Right lobe of liver (tissue), 6 donors: ENCODE measurements around the gene SLC9C1. TPM values are rescaled to one million over a fixed set of nuclear protein-coding genes. Genes with fewer than 3 reads are reported as not detected.

Source experiments
- ATAC-seq, 4 donors: fragments of 200-7000 bp; cut with Tn5 transposase; one replicate each; pipeline ENCODE4 v1.9.1; 2020; ENCODE audit warnings: mild to moderate bottlenecking in 4 of 4, moderate library complexity in 4 of 4
- DNase-seq, 3 donors: peaks; one replicate each; pipeline ENCODE4 v3.0.0-alpha.2; 2020
- H3K27ac ChIP-seq, 3 donors: fragments of 200-600 bp; one replicate each; pipeline ENCODE4 v1.8.0; 2022
- H3K27me3 ChIP-seq, 2 donors: fragments of 200-600 bp; one replicate each; pipeline ENCODE4 v1.8.0; 2022
- H3K36me3 ChIP-seq, 4 donors: fragments of 200-600 bp; sonication (generic) in 1 of 4; one replicate each; pipeline versions ENCODE4 v1.5.1 to v1.8.0; 2017 to 2022; ENCODE audit warnings: control low read depth in 1 of 4
- H3K4me1 ChIP-seq, 4 donors: fragments of 200-600 bp; sonication (generic) in 1 of 4; one replicate each; pipeline versions ENCODE4 v1.5.1 to v1.8.0; 2017 to 2022; ENCODE audit warnings: control low read depth in 1 of 4
- H3K4me3 ChIP-seq, 3 donors: fragments of 200-600 bp; one replicate each; pipeline ENCODE4 v1.8.0; 2022
- H3K9me3 ChIP-seq, 4 donors: fragments of 200-600 bp; sonication (generic) in 1 of 4; one replicate each; pipeline versions ENCODE4 v1.5.1 to v1.8.0; 2017 to 2022; ENCODE audit warnings: control low read depth in 1 of 4
- POLR2A ChIP-seq: fragments of 450-650 bp; IDR thresholded peaks from one replicate; pipeline ENCODE4 v1.6.1; 2017; ENCODE audit warnings: antibody characterized with exemption, mild to moderate bottlenecking
- WGBS: methylation state at CpG from one replicate; pipeline ENCODE4 v1.1.6; 2018; ENCODE audit warnings: low coverage, low lambda C conversion rate; ENCODE audit not compliant: insufficient coverage; ENCODE audit errors: missing lambda C conversion rate; 5-methylcytosine and 5-hydroxymethylcytosine counted together
- intact Hi-C, 2 donors: fragments of 100-400 bp; cut with DNase I; formaldehyde crosslinking; loops; one replicate each; pipeline versions ENCODE4 v1.11.2 to v1.14.1; 2022
- total RNA-seq, 6 experiments: library from RNA; depleted of rRNA in 2 of 6; stranded (reverse); fragments of >200 nt in 2 of 6; fragmentation: NEBNext Ultra II Directional in 3 of 6; extraction: Animal tissue kit (Norgen Biotek cat#: 25700) in 3 of 6; gene quantifications; one replicate each; pipeline versions ENCODE4 v1.1.0 to v1.2.4, GENCODE V29; 2016 to 2023
- TF ChIP-seq, protein P1 (sequence below), 4 donors: fragments of 200-600 bp in 3 of 4; fragments of 450-650 bp in 1 of 4; IDR thresholded peaks; one replicate each; pipeline versions ENCODE4 v1.5.1 to v1.8.0; 2016 to 2022; ENCODE audit warnings: antibody characterized with exemption in 4 of 4, mild to moderate bottlenecking in 2 of 4
- donor health status: DM: no; HTN: yes; CAD: no.
- donor health status: DM: no; HTN: no; CAD: no.
- donor health status: DM: no; HTN: no; CAD: no.
- donor health status: DM: no; HTN: yes; CAD: no.
- donor health status: DM: no; HTN: yes; CAD: no.

The SLC9C1 gene
- total RNA-seq, 6 experiments from 2014 or later: not detected

DNA sequence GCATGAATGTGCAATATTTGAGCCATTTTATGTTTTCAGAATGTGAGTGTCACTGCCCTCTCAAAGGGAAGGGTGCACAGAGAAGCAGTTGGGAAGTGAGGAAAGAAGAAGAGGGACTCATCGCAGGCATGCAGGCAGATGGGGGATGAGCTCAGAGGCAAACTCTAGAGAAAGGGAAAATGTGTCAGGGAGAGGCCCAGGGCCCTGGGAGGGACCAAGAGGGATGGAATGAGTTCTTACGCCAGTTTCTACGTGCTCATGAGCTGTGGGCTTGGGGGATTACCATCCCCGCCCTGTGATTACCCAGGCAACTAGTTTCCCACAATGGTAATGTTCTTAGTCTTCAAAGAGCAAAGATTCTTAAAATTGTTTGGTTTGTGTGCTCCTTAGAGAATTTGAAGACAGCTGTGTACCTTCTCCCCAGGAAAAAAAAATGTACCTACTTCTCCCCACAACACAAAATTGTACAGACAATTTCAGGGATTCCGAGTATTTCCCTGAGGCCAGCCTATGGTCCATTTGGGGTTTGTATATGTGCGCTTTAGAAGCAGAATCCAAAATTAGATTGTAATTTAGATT, 178.8 kb downstream of the SLC9C1 start:
- Histone ChIP-seq H3K27ac (no peak overlapping the region), H3K9me3 (peaks cover 0 to 4% (median 0%) of the 10 kb centered on the region in 4 donors), H3K36me3 (no peaks in the 10 kb centered on the region), H3K4me3 (no peak overlapping the region), H3K27me3 (no peaks in the 10 kb centered on the region), H3K4me1 (peaks cover 0 to 5% (median 0%) of the 10 kb centered on the region in 4 donors)
- ATAC-seq (no peak), DNase-seq (no peak)
- WGBS: 85% methylated on average over 6 of the region's 6 CpGs
- no peak for TF ChIP-seq POLR2A
- TF ChIP-seq, protein P1, sequence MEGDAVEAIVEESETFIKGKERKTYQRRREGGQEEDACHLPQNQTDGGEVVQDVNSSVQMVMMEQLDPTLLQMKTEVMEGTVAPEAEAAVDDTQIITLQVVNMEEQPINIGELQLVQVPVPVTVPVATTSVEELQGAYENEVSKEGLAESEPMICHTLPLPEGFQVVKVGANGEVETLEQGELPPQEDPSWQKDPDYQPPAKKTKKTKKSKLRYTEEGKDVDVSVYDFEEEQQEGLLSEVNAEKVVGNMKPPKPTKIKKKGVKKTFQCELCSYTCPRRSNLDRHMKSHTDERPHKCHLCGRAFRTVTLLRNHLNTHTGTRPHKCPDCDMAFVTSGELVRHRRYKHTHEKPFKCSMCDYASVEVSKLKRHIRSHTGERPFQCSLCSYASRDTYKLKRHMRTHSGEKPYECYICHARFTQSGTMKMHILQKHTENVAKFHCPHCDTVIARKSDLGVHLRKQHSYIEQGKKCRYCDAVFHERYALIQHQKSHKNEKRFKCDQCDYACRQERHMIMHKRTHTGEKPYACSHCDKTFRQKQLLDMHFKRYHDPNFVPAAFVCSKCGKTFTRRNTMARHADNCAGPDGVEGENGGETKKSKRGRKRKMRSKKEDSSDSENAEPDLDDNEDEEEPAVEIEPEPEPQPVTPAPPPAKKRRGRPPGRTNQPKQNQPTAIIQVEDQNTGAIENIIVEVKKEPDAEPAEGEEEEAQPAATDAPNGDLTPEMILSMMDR (IDR thresholded peaks at IDR 0.05): no peak
- intact Hi-C loops: no loop called here

DNA sequence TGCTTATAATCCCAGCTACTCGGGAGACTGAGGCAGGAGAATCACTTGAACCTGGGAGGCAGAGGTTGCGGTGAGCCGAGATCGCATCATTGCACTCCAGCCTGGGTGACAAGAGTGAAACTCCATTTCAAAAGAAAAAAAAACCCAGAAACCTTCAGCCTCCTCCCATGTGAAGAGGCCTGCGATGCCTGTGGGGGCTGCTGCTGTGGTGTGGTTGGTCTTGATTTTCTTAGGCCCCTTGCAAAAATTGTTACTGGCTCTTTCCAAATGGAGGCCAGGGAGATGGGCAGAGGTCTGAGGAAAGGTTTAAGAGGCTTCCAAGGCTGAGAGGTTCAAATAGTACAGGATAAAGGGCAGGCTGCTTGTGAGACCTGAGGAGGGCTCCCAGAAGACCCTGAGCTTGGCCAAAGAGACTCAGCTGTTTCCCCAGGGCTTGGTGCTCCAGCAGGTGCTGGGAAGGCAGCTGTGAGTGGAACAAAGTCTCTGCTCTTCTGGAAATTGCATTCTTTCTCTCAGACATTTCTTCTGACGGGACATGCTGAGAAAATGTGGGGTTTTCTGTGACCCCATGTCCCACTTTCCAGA, 179.3 kb downstream of the SLC9C1 start:
- Histone ChIP-seq H3K4me1 (peaks cover 0 to 5% (median 0%) of the 10 kb centered on the region in 4 donors), H3K9me3 (peaks cover 0 to 4% (median 0%) of the 10 kb centered on the region in 4 donors), H3K4me3 (no peak overlapping the region), H3K27me3 (no peaks in the 10 kb centered on the region), H3K27ac (no peak overlapping the region), H3K36me3 (no peaks in the 10 kb centered on the region)
- WGBS: 78% methylated on average over 1 of the region's 6 CpGs
- ATAC-seq (no peak), DNase-seq (no peak)
- intact Hi-C loops: no loop called here
- no peak for TF ChIP-seq POLR2A
- TF ChIP-seq, protein P1 (IDR thresholded peaks at IDR 0.05): no peak

DNA sequence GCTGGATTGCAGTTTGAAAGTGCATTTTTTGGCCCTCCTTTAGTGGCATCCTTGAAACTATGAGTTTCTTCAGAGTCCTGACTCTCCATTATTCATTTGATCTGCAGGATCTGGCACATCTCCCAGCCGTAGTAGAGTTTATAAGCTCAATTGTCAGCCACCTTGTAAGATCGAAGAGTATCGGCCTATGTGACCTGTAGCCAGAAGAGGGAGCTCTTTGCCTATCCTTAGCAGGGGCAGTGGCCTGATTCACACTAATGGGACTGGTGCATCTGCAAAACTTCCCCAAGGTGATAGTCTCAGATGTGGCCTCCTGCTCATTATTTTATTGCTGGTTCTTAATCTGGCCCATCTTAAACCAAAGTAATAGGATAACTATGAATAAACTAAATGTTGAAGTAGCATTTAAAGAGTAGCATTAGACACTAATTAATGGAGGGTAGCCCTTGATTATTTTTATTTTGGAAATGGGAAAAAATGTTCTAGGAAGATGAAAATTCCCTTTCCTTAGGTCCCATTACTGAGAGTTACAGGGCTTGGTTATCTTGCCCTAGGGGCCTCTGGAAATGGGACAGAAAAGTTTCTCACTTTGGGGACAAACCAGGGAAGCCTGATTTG, 182.1 kb downstream of the SLC9C1 start:
- TF ChIP-seq, protein P1 (IDR thresholded peaks at IDR 0.05): peak; percentile 51 to 75 (median 64)
- no peak for TF ChIP-seq POLR2A
- peaks cover 0 to 5% (median 0%) of the 10 kb centered on the region in 4 donors for H3K4me1 ChIP-seq
- no peaks in the 10 kb centered on the region for H3K9me3 ChIP-seq
- no peak overlapping the region for H3K4me3 ChIP-seq
- H3K27ac ChIP-seq: no peak overlapping the region
- WGBS: 14% methylated on average over 3 of the region's 3 CpGs
- H3K36me3 ChIP-seq: no peaks in the 10 kb centered on the region
- intact Hi-C loops: no loop called here
- peak; percentile 90 to 97 (median 94) for ATAC-seq
- peak in 1 of 3 donors; percentile 51 for DNase-seq
- no peaks in the 10 kb centered on the region for H3K27me3 ChIP-seq

- TF ChIP-seq POLR2A: no peak
- TF ChIP-seq, protein P1 (IDR thresholded peaks at IDR 0.05): no peak
- no peak for ATAC-seq
- Histone ChIP-seq H3K4me1 (no peaks in the 10 kb centered on the region), H3K36me3 (no peaks in the 10 kb centered on the region), H3K27ac (no peak overlapping the region), H3K27me3 (no peaks in the 10 kb centered on the region), H3K4me3 (no peak overlapping the region), H3K9me3 (no peaks in the 10 kb centered on the region)
- WGBS: 38% methylated on average over 5 of the region's 5 CpGs
- intact Hi-C loops: no loop called here
- no peak for DNase-seq
These were observed 184.7 kb downstream of the SLC9C1 start for GRCh38 chr3:112109322-112109721.
